ENCODE measurements around the gene EFNA2.

Gene EFNA2

DNA sequence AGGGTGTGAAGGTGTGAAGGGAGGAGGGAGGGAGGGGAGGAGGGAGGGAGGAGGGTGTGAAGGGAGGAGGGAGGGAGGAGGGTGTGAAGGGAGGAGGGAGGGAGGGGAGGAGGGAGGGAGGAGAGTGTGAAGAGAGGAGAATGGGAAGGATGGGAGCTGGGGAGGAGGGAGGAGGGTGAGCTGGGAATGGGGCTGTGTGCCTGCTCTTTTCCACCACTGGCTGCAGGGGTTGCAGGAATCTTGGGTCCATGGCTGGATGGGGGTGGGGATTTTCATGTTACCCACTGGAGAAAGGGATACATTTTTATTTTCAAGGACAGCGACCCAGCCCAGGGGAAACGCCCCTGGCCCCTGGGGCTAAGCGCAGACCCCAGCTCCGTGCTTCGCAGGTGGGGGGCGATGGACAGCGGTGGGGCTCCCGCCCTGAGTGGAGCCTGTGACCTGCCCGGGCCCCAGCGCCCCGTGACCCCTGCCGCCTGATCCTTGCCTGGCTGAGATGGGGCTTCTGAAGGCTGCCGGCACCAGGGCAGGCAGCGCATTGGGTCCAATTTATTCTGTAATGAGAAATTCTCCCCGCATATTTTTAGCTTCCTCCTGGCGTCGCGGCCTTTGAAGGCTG is 3.0 kb upstream of the EFNA2 start:
- CTCF ChIA-PET = no interaction called here
- TF ChIP-seq SUZ12 (IDR thresholded peaks at IDR 0.05) (no peak), ELF4 (IDR thresholded peaks at IDR 0.05) (no peak), FOXK2 (IDR thresholded peaks at IDR 0.05) (no peak), SP1 (IDR thresholded peaks at IDR 0.05) (no peak), NFRKB (IDR thresholded peaks at IDR 0.05) (no peak), BHLHE40 (IDR thresholded peaks at IDR 0.05; ENCODE audit: borderline replicate concordance) (no peak), HDGF (IDR thresholded peaks at IDR 0.05; ENCODE audit: borderline replicate concordance) (no peak)
- DNase-seq (ENCODE audit: extremely low spot score) = no peak
- POLR2A ChIA-PET = interaction anchor here (3.7 kb wide), 1 partner anchor 13 kb away, joined by 34 read pairs; the partner anchor contains the start of gene CIRBP

DNA sequence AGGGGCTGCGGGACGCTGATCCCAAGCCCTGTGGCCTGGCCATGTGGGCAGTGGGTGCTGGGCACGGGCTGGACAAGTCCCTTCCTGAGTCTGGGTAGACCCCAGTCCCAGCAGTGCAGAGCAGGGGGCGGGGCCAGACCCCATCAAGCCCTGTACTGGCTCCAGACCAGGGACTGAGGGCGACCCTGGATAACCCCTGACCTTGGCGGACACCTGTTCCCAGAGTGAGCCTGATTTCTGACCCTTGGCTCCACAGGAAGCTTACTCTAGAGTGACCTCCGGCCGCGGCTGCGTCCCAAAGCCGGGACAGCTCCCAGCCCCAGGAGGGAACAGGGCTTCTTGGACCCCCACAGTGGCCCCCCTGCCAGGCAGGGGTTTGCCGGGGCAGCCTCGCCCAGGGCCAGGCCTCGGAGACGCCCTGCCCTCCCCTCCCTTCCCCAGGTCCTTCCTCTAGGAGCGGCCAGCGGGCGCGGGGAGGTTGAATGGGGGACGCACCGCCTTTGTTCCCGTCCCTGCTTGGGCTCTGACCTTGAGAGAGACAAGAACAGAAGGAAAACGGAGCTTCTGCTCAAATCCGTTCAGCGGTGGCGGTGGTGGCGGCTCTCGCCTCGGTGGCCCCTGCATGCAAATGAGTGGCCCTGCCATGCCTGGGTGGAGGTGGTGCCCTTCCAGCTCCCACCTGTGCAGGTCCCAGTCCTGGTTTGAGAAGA is 2.3 kb upstream of the EFNA2 start:
- CTCF ChIA-PET = interaction anchor here (0.6 kb wide), 1 partner anchor 63 kb away, joined by 4 read pairs; no protein-coding TSS in a partner anchor
- DNase-seq (ENCODE audit: extremely low spot score) = no peak
- TF ChIP-seq SP1 (IDR thresholded peaks at IDR 0.05) (no peak), ZNF384 (IDR thresholded peaks at IDR 0.05) (no peak), CTBP1 (IDR thresholded peaks at IDR 0.05; ENCODE audit: borderline replicate concordance) (no peak), LEF1 (IDR thresholded peaks at IDR 0.05; ENCODE audit: borderline replicate concordance) (no peak), L3MBTL2 (conservative IDR thresholded peaks at IDR 0.05) (no peak), FOXK2 (IDR thresholded peaks at IDR 0.05) (no peak), FOXA1 (IDR thresholded peaks at IDR 0.05) (no peak), NFRKB (IDR thresholded peaks at IDR 0.05) (no peak), TARDBP (IDR thresholded peaks at IDR 0.05) (no peak), SUZ12 (IDR thresholded peaks at IDR 0.05) (no peak), ARNT (IDR thresholded peaks at IDR 0.05) (no peak), HDGF (IDR thresholded peaks at IDR 0.05; ENCODE audit: borderline replicate concordance) (no peak), BHLHE40 (IDR thresholded peaks at IDR 0.05; ENCODE audit: borderline replicate concordance) (no peak), FOXM1 (IDR thresholded peaks at IDR 0.05; ENCODE audit: borderline replicate concordance) (no peak)
- TF ChIP-seq, protein P1, sequence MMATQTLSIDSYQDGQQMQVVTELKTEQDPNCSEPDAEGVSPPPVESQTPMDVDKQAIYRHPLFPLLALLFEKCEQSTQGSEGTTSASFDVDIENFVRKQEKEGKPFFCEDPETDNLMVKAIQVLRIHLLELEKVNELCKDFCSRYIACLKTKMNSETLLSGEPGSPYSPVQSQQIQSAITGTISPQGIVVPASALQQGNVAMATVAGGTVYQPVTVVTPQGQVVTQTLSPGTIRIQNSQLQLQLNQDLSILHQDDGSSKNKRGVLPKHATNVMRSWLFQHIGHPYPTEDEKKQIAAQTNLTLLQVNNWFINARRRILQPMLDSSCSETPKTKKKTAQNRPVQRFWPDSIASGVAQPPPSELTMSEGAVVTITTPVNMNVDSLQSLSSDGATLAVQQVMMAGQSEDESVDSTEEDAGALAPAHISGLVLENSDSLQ (IDR thresholded peaks at IDR 0.05) = no peak
- POLR2A ChIA-PET = interaction anchor here (3.7 kb wide), 1 partner anchor 14 kb away, joined by 34 read pairs; the partner anchor contains the start of gene CIRBP

DNA sequence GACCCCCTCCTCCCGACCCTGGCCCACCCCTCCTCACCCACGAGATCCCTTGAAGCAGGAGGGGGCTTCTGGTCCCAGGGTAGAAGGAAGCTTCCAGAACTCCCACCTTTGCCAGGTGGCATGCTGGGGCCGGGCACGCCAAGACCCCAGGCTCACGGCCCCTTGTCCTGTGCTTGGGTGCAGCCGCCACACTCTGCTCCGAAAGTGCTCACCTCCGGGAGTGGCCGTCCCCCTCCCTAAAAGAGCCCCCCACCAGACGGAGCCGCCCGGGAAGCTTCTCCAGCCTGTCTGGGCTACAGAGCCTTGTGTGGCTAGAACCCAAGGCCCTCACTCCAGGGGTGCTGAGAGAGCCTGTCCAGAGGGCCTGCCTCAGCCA is 1.8 kb upstream of the EFNA2 start:
- CTCF ChIA-PET = interaction anchor here (0.6 kb wide), 1 partner anchor 63 kb away, joined by 4 read pairs; no protein-coding TSS in a partner anchor

DNA sequence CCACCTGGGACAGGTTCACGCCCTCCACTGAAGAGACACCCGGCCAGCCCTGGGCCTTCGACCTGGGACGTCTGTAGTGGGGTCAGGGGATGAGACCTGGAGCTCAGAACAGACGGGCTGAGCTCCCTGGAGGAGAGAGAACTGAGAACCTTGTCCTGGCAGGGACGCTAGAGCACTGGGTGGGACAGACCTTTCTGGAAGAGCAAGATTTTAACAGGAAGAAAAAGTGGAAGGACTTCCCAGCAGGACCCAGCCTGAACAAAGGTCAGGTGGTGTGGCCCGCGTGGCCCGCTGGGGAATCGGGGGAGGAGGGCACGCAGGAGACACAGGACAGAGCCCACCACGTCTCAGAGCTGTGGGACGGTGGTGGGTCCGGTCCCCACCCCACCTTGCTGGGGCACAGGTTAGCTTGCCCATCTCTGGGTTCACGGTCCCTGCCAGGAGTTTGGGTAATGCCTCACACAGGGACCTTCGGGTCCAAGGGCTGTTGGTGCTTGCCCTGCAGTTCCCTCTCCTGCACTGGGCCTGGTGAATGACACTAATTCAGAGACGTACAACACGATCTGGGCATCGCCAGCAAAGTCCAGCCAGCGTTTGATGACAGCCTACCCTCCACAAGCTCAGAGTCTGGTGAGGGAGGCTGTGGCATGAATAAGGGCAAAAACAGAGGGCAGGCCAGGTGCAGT is 1.2 kb upstream of the EFNA2 start:
- ChIA-PET CTCF (interaction anchor here (0.7 kb wide), 1 partner anchor 28 kb away, joined by 4 read pairs; no protein-coding TSS in a partner anchor), POLR2A (interaction anchor here (1.3 to 3.7 kb wide), 2 partner anchors 9 to 15 kb away, joined by 5 to 34 read pairs; partner anchors contain the start of genes CIRBP and FAM174C)
- TF ChIP-seq, protein P1 (IDR thresholded peaks at IDR 0.05) = no peak
- TF ChIP-seq SUZ12 (IDR thresholded peaks at IDR 0.05) = no peak
- no peak for TF ChIP-seq NFRKB (IDR thresholded peaks at IDR 0.05)
- no peak for TF ChIP-seq LEF1 (IDR thresholded peaks at IDR 0.05; ENCODE audit: borderline replicate concordance)
- no peak for TF ChIP-seq ELF4 (IDR thresholded peaks at IDR 0.05)
- no peak for TF ChIP-seq HDGF (IDR thresholded peaks at IDR 0.05; ENCODE audit: borderline replicate concordance)
- TF ChIP-seq ARNT (IDR thresholded peaks at IDR 0.05) = no peak
- TF ChIP-seq ZNF384 (IDR thresholded peaks at IDR 0.05) = no peak
- TF ChIP-seq TARDBP (IDR thresholded peaks at IDR 0.05) = no peak
- TF ChIP-seq FOXA1 (IDR thresholded peaks at IDR 0.05) = no peak
- no peak for DNase-seq (ENCODE audit: extremely low spot score)

More for the DNA sequence above, 1.8 kb upstream of the EFNA2 start:
- POLR2A ChIA-PET = interaction anchor here (1.3 to 3.7 kb wide), 2 partner anchors 9 to 15 kb away, joined by 5 to 34 read pairs; partner anchors contain the start of genes CIRBP and FAM174C
- no peak for DNase-seq (ENCODE audit: extremely low spot score)
- TF ChIP-seq FOXK2 (IDR thresholded peaks at IDR 0.05) = no peak
- TF ChIP-seq SUZ12 (IDR thresholded peaks at IDR 0.05) = no peak
- no peak for TF ChIP-seq LEF1 (IDR thresholded peaks at IDR 0.05; ENCODE audit: borderline replicate concordance)

DNA sequence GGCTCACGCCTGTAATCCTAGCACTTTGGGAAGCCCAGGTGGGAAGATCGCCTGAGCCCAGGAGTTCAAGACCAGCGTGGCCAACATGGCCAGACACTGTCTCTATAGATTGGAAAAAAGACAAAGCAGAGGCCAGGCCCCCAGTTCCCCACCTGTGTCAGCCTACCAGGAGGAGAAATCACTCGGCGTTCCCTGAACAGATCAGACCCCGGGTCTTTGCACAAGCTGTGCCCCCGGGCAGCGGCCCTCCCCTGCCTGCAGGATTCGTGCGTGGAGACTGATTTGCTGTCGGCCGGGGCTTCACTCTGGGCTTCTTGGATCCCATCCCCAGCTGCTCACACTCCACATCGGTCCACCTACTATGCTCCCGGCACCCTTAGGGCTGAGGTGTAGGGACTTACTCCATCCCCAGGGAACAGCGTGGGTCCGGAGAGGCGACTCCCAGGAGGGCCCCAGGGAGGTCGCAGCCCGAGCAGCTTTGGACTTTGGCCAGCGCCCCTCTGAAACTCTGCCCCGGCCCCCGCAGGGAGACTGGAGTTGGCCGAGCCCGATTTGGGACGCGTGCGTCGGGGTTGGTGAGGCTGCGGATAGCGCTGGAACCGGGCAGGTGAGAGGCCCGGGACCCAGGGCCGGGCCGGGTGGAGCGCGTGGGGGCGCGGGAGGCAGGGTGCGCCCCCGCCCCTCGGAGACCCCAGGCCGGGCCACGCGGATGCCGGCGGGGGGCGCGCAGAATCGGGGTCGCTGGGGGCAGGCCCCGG is 515 bp upstream of the EFNA2 start:
- ChIA-PET CTCF (interaction anchor here (0.7 kb wide), 1 partner anchor 27 kb away, joined by 4 read pairs; no protein-coding TSS in a partner anchor), POLR2A (interaction anchor here (1.3 to 3.7 kb wide), 2 partner anchors 10 to 16 kb away, joined by 5 to 34 read pairs; partner anchors contain the start of genes CIRBP and FAM174C)
- no peak for DNase-seq (ENCODE audit: extremely low spot score)
- TF ChIP-seq ZNF384 (IDR thresholded peaks at IDR 0.05) (no peak), NFRKB (IDR thresholded peaks at IDR 0.05) (no peak), LEF1 (IDR thresholded peaks at IDR 0.05; ENCODE audit: borderline replicate concordance) (no peak), ELF4 (IDR thresholded peaks at IDR 0.05) (no peak), SP1 (IDR thresholded peaks at IDR 0.05) (no peak), HDGF (IDR thresholded peaks at IDR 0.05; ENCODE audit: borderline replicate concordance) (no peak), BHLHE40 (IDR thresholded peaks at IDR 0.05; ENCODE audit: borderline replicate concordance) (no peak), ARNT (IDR thresholded peaks at IDR 0.05) (no peak)

All from HEK293T (cell line).